Gastrocnemius medialis (tissue), 4 donors: ENCODE measurements around the gene YIF1A.

Experiments
- CTCF ChIP-seq, 5 experiments: fragments of 450-650 bp in 3 of 5; fragments of 200-600 bp in 2 of 5; sonication (generic) in 2 of 5; IDR thresholded peaks in 4 of 5; conservative IDR thresholded peaks in 1 of 5; 1 replicate in 4 of 5; 2 replicates in 1 of 5; pipeline ENCODE4 v1.5.1; 2016 to 2019; ENCODE audit warnings: antibody characterized with exemption in 5 of 5, mild to moderate bottlenecking in 3 of 5, moderate library complexity in 3 of 5
- POLR2A ChIP-seq, 2 donors: fragments of 450-650 bp; IDR thresholded peaks; one replicate each; pipeline ENCODE4 v1.6.1; 2017; ENCODE audit warnings: antibody characterized with exemption in 2 of 2, mild to moderate bottlenecking in 2 of 2, moderate library complexity in 2 of 2

DNA sequence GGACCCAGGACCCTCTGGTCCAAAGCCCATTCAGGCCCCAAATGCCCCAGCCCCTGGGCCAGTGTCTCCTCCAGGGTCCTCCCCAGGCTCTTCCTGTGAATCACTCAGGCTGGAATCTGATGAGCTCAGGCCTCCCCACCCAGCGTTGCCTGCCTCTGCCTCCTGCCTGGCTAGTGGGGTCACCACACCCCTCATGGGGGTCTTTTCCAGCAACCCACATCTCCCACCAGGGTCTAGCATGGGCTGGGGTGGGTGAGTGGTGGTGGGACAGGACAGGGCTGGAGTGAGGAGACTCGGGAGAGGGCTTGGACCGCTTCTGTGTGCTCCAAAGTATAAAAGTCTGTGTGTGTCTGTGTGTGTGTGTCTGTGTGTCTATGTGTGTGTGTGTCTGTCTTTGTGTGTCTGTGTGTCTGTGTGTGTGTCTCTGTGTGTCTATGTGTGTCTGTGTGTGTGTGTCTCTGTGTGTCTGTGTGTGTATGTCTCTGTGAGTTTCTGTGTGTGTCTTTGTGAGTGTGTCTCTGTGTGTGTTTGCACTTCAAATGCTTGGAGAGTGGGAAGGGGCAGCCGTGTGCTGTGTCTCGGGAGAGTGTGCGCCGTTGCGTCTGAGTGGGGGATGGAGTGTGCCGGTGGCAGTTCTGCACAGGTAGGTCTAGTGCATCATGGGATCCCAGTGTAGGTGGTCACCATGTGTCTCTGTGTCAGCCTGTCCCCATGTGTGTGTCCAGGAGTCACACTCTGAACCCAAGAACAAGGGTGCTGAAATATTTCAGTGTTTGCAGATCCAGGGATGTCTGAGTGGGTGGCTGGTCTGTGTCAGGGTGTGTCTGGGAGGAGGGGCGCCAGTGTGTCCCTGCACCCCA is 38.5 kb upstream of the YIF1A start:
- TF ChIP-seq CTCF (IDR thresholded peaks at IDR 0.05 in 4 of 5, conservative IDR thresholded peaks at IDR 0.05 in 1 of 5) (no peak), POLR2A (IDR thresholded peaks at IDR 0.05) (no peak)
